ENCODE data around the gene CCDC127.
A peak's percentile ranks its signal among the peaks of the same experiment; 100 is the strongest.
"Not testable (repeated sequence)": the region's sequence is repeated elsewhere in the genome, so short reads cannot be mapped to it uniquely, and the experiment has no call there.

CCDC127 gene, protein sequence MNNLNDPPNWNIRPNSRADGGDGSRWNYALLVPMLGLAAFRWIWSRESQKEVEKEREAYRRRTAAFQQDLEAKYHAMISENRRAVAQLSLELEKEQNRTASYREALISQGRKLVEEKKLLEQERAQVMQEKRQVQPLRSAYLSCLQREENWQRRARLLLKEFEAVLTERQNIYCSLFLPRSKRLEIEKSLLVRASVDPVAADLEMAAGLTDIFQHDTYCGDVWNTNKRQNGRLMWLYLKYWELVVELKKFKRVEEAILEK

DNA sequence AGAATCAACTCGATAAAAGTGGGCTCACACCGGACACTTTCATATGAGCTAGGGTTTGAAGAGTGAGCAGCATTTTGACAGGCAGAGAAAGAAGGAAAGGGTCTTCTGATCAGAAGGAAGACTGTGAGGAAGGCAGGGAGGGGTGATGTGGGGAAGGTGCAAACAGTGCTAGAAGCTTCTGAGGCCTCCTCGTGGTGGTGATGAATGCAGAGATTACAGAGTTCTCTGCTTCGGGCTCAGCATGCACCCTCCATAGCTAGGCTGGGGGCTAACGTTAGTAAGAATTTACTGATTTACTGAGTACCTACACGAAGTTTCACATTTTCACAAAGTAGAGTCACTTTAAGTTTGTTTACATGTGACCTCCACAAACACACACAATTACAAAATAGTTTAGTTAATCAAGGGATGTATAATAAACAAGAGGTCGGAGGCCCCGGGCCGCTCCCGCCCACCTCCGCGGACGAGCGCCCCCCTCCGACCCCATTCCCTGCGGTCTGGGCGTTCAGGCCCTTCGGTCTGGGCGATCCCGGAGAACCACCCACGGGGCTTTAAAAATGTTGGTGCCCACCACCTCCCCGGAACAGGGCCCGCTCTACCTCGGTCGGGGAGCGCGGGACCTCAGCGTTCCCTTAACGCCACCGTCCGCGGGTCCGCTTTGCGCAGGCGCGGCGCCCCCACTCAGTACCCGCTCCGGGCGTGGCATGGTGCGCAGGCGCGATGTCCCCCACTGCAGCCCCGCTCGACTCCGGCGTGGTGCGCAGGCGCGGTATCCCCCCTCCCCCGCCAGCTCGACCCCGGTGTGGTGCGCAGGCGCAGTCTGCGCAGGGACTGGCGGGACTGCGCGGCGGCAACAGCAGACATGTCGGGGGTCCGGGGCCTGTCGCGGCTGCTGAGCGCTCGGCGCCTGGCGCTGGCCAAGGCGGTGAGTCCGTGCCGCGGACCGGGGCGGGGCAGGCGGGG is at the start of gene CCDC127, which contains the start of gene SDHA:
Gene CCDC127, minus strand, starts transcription at position 660 of the 963 bp plus-strand sequence. CDS start 1,304 bp downstream, outside the sequence.
Gene SDHA, plus strand, starts transcription at position 827 of the 963 bp plus-strand sequence. Its CDS starts 36 bp downstream, at position 863.
- DNase-seq (ENCODE audit: insufficient read length, low spot score) (peak; percentile 100), FAIRE-seq (peak; percentile 98)

DNA sequence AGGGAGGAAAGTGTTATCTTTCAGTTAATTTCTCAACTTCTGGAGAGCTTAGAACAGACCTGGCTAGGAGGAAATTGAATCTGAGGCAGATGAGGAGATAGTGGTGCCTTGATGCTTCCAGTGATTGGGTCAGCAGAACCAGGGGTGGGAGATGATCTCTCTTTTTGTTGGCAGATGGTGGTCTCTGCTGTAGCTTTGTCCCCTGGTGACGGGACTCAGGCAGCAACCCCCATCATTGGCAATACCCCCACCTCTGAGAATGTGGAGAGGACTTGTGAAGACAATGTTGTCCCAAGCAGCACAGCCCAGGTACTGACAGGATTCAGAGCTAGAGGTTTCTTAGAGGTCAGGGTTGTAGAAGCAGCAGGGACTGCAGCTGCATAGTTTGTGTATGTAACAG is 49.8 kb upstream of the CCDC127 start:
- no peak for DNase-seq (ENCODE audit: insufficient read length, low spot score)
- no peak for FAIRE-seq

DNA sequence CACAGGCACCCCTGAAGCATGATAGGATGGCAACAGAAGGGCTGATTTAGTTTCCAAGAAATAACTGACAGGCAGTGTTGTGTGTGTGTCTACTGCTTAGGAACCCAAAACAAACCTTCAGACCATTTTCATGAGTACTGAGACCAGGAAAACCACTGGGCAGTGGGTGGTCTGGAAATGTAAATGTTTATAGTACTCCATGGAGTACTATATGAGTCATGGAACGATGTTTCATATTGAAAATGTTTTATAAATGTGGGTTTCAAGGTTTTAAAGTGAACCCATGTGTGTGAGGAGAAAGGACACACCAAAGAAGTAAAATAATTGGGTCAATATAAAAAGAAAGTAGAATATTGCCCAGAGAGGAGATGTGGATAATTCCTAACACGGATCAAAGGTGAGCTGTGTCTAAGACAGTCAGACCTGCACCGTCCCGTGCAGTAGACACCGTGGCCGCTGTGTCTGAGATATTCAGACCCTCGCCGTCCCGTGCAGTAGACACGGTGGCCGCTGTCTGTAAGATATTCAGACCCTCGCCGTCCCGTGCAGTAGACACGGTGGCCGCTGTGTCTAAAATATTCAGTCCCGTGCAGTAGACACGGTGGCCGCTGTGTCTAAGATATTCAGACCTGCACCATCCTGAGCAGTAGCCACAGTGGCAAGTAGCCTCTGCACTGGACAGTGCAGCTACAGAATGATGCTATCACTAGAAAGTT is 48.5 kb upstream of the CCDC127 start:
- FAIRE-seq: peak; percentile 96
- DNase-seq (ENCODE audit: insufficient read length, low spot score): not testable (repeated sequence)

DNA sequence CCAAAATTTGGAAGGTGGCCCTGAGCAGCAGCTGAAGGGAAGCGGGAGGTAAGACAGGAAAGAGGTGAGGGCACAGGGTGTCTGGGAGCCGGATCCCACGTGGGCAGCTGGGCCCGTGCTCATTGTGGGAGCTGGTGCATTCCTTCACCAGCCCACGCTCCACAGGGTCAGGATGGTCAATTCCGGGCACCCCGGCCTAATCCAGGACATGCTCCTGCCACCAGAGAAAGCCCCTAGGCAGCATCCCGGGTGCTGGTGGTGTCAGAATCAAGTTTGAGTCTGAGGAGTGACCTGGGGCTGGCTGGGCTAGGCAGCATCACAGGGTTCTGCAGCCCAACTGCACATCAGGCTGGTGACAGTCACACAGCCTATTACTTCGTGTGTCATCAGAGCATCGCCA is 46.4 kb upstream of the CCDC127 start:
- no peak for FAIRE-seq
- no peak for DNase-seq (ENCODE audit: insufficient read length, low spot score)

DNA sequence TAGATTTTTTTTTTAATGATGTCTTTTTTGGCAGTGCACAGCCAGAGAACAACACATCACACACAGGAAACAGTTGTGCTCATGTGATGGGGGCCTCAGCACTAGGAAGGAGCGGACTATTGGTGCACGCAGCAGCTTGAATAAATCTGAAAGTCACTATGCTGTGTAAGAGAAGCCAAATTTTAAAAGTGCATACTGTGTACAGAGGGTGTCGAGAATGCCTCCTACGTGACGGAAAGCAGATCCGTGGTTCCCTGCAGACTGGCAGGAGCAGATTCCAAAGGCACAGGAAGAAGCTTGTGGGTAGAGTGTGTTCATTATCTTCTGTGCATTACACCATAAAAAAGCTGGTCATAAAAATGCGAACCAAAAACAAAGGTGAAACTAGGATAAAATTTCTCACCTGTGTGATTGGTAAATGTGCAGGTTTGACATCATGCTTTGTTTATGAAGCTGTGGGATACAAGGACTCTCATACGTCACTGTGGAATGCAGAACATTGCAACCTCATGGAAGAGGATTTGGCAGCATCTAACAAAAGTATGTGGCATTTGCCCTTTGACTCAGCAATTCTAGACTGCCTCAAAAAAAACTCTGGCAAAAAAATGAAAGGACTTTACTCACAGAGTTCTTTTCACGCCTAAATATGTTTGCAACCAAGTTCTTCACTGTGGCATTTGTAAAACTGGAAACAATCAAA is 45.5 kb upstream of the CCDC127 start:
- DNase-seq (ENCODE audit: insufficient read length, low spot score): peak; percentile 72
- FAIRE-seq: not testable (repeated sequence)

DNA sequence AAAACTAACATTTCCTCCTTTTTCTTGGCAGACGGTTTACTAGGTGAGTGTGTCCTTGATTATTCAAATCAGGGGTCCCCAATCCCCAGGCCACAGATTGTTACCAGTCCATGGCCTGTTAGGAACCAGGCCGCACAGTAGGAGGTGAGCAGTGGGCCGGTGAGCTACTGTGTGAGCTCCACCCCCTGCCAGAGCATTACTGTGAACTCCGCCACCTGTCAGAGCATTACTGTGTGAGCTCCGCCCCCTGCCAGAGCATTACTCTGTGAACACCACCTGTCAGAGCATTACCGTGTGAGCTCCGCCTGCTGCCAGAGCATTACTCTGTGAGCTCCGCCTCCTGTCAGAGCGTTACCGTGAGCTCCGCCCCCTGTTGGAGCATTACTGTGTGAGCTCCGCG is 39.2 kb upstream of the CCDC127 start:
- FAIRE-seq: no peak
- DNase-seq (ENCODE audit: insufficient read length, low spot score): no peak

DNA sequence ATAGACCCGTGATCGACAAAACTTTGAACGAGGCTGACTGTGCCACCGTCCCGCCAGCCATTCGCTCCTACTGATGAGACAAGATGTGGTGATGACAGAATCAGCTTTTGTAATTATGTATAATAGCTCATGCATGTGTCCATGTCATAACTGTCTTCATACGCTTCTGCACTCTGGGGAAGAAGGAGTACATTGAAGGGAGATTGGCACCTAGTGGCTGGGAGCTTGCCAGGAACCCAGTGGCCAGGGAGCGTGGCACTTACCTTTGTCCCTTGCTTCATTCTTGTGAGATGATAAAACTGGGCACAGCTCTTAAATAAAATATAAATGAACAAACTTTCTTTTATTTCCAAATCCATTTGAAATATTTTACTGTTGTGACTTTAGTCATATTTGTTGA is 38.4 kb upstream of the CCDC127 start:
- DNase-seq (ENCODE audit: insufficient read length, low spot score); FAIRE-seq: not testable (repeated sequence)

DNA sequence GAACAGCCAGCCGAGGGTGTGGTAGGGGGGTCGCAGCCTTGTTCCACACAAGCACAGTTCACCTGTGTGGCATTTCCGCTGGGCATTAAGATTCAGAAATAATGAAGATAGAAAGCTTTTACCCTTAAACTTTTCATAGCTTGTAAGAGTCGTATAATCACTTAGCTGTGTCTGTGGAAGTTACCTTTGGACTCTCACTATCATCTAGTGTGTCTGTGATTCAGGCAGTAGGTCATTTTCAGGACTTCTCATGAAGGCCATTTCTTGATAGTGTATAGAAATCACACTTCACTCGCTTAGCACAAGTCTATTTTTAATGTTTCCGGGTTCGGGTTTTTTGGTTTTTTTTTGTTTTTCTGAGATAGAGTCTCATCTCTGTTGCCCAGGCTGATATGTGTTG is 37.2 kb upstream of the CCDC127 start:
- not testable (repeated sequence) for DNase-seq (ENCODE audit: insufficient read length, low spot score); FAIRE-seq

DNA sequence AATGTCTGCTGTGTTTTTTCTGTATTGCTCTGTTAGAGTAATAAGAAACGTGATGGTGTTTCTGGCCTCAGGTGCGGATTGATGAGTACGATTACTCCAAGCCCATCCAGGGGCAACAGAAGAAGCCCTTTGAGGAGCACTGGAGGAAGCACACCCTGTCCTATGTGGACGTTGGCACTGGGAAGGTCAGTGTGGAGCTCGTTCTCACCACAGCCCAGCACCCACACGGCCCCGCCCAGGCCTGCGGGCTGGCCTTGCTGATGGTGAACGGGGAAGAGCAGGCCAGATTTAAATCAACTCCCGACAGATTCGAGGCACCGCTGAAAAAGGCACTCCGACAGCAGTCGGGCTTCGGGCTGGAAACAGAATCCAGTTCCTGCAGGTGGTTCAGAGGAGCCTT is 36.4 kb upstream of the CCDC127 start:
- not testable (repeated sequence) for FAIRE-seq; DNase-seq (ENCODE audit: insufficient read length, low spot score)

DNA sequence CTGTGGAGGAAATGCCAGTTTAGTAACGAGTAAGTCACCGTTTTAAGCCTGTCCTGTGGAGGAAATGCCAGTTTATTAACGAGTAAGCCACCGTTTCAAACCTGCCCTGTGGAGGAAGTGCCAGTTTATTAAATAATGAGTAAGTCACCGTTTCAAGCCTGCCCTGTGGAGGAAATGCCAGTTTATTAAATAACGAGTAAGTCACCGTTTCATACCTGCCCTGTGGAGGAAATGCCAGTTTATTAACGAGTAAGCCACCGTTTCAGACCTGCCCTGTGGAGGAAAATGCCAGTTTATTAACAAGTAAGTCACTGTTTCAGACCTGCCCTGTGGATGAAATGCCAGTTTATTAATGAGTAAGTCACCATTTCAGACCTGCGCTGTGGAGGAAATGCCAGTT is 34.6 kb upstream of the CCDC127 start:
- FAIRE-seq: no peak
- DNase-seq (ENCODE audit: insufficient read length, low spot score): no peak

DNA sequence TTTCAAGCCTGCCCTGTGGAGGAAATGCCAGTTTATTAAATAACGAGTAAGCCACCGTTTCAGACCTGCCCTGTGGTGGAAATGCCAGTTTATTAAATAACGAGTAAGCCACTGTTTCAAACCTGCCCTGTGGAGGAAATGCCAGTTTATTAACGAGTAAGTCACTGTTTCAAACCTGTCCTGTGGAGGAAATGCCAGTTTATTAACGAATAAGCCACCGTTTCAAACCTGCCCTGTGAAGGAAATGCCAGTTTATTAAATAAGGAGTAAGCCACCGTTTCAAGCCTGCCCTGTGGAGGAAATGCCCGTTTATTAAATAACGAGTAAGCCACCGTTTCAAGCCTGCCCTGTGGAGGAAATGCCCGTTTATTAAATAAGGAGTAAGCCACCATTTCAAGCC is 34.0 kb upstream of the CCDC127 start:
- FAIRE-seq; DNase-seq (ENCODE audit: insufficient read length, low spot score): not testable (repeated sequence)

DNA sequence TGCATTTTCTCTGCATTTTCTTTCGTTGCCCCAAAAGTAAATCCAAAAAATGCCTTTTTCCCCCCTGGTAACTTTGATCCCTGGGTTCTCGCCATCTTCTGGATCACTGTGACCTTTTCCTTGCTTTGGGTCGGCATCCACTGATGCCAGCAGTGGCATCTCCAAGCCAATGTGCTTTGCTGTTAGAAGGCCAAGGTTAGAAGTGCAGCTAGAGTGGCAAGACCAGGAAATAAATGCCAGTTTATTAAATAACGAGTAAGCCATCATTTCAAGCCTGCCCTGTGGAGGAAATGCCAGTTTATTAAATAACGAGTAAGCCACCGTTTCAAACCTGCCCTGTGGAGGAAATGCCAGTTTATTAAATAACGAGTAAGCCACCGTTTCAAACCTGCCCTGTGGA is 33.6 kb upstream of the CCDC127 start:
- DNase-seq (ENCODE audit: insufficient read length, low spot score); FAIRE-seq: not testable (repeated sequence)

DNA sequence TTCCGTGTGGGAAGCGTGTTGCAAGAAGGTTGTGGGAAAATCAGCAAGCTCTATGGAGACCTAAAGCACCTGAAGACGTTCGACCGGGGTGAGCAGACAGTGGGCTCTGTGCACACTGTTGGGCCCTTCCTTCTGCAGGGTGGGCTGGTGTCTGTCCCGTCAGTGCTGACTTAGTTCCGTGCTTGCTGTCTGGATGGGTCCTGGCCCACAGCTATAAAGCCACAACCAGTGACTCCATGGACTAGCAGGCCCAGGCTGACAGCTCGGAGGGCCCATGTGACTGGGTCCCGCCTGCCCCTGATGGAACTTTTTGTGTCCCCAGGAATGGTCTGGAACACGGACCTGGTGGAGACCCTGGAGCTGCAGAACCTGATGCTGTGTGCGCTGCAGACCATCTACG is 33.1 kb upstream of the CCDC127 start:
- peak; percentile 16 for FAIRE-seq
- not testable (repeated sequence) for DNase-seq (ENCODE audit: insufficient read length, low spot score)

DNA sequence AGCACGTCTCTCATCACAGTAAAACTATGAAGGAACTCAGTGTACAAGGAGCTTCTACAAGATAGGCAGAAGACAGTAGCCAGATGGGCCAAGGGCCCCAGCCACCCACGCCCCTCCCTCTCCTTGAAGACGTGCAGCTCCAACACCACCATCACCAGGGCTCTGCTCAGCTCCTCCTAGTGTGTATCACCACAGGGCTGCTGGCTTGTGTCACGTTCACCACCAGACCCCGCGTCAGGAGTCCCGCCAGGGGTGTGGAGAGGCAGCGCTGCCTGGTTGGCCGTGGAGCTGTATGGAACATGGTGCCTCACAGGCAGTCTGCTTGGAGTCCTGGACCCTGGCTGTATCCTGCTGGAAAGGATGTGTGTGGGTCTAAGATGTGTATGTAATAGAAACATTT is 32.4 kb upstream of the CCDC127 start:
- not testable (repeated sequence) for DNase-seq (ENCODE audit: insufficient read length, low spot score); FAIRE-seq

DNA sequence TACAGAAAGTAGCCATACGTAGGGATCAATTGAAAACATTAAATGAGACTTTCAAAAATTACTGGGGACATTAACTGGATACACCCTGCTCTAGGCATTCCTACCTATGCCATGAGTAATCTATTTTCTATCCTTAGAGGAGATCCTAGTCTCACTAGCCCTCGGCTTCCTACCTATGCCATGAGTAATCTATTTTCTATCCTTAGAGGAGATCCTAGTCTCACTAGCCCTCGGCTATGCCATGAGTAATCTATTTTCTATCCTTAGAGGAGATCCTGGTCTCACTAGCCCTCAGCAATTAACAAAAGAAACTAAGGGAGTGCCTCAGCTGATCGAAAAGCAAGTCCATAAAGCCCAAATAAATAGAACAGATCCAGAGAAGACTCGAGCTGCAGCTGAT is 27.8 kb upstream of the CCDC127 start:
- not testable (repeated sequence) for DNase-seq (ENCODE audit: insufficient read length, low spot score); FAIRE-seq

DNA sequence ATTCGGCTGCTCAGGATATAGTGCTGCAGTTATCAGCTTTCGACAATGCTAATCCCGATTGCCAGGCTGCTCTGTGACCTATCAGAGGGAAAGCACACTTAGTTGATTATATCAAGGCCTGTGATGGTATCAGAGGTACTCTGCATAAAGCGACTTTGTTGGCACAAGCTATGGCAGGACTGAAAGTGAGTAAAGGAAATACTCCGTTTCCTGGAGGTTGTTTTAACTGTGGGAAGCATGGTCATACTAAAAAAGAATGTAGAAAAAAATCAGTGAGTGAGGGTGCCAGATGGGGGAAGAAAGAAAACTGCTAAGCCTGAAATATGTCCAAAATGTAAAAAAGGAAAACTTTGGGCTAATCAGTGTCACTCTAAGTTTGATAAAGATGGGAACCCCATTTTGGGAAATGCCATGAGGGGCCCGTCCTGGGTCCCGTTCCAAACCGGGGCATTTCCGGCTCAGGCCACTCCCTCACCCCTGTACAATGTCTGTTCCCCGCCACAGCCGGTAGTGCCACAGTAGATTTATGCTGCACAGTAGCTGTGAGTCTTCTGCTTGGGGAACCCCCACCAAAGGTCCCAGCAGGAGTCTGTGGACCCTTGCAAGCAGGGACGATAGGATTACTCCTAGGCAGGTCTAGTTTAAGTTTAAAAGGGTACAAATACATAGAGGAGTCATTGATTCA is 25.9 kb upstream of the CCDC127 start:
- not testable (repeated sequence) for FAIRE-seq; DNase-seq (ENCODE audit: insufficient read length, low spot score)

DNA sequence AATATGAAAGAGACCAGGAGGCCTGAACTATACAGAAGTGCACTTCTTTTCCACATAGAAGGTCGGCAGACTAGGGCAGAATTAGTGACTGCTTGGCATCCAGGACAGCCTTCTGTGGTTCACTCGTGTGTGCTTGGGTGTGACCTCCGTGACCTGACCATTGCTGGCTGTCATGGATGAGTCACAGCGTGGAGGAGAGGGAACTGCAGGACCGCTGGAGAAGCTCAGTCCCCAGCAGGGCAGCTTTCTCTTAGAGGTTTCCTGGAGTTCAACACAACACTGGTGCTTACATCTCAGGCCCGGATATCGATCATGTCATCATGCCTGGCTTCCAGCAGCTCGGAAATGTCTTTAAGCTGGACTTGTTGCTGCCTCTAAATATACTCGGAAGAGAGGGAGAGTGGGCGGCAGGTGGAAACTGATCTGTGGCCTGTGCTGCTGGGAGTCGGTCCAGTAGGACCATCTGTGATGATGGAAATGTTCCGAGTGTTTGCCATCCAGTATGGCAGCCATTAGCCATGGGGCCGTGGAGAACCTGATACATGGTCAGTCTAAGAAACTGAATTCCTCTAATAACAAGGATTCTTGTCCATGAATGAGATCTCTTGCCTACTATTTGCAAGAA is 23.2 kb upstream of the CCDC127 start:
- not testable (repeated sequence) for FAIRE-seq

DNA sequence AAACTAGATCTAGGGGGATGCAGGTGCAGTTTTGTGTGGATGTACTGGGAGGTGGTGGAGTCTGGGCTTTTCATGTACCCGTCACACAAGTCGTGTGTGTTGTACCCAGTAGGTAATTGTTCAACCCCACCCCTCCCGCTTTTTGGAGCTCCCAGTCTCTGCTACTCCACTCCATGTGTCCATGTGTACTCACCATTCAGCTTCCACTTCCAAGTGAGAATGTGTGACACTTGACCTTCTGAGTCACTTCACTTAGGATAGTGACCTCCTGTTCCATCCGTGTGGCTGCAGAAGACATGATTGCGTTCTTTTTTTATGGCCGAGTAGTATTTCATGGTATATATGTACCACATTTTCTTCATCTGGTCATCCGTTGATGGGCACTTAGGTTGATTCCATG is 22.6 kb upstream of the CCDC127 start:
- peak; percentile 60 for FAIRE-seq
- DNase-seq (ENCODE audit: insufficient read length, low spot score): not testable (repeated sequence)

More for the DNA sequence above, 23.2 kb upstream of the CCDC127 start:
- DNase-seq (ENCODE audit: insufficient read length, low spot score): not testable (repeated sequence)

DNA sequence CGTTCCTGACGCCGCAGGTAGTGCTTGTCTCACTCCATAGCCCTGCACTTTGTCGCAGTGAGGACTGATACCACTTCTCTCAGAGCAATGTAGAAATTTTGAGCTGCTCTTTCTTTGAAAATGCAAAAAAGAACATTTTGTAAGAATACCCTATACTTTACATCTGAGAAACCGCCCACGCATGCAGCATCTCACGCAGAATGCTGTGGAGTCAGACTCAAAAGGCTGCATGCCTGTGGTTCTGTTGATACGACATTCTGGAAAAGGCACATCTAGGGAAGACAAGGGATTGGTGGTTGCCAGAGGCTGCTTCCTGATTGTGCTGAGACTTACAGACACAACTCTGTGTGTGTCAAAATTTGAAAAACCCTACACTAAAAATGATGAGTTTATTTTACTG is 20.0 kb upstream of the CCDC127 start:
- not testable (repeated sequence) for DNase-seq (ENCODE audit: insufficient read length, low spot score); FAIRE-seq
